Measurements from ENCODE around the gene ARHGEF40.

The ARHGEF40 gene

DNA sequence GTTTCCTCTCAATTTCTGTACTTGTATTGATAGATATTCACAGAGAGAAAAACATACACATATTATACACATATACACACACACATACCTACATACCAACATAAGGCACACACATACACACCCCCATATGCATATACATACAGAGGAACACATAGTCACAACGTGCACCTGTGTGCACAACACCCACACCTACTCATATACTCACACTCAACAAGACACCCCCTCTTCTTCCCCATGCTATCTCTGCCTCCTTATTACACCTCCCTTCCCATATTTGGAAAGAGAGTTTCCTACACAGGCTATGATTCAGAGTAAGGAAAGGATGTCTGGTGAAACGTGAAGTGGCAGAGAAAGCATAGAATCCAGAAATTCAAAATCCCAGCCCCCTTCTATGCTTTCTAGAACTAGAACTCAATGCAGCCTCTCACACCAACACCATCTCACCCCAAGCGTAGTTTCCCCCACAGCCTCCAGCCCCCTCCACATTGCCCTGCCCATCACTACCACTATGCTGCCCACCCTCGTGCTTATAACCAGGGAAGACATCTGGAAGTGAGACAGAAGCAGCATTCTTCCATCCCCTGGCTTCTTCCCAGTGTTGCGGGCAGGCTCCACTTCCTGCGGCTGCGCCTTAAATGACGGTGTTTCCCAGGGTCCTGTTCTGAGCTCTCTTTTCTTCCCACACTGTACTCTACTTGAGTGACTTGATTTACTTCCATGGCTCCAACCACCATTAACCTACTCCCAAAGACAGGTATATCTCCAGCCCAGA is 10.1 kb upstream of the ARHGEF40 start:
- no peak for DNase-seq (ENCODE audit: low read depth)

DNA sequence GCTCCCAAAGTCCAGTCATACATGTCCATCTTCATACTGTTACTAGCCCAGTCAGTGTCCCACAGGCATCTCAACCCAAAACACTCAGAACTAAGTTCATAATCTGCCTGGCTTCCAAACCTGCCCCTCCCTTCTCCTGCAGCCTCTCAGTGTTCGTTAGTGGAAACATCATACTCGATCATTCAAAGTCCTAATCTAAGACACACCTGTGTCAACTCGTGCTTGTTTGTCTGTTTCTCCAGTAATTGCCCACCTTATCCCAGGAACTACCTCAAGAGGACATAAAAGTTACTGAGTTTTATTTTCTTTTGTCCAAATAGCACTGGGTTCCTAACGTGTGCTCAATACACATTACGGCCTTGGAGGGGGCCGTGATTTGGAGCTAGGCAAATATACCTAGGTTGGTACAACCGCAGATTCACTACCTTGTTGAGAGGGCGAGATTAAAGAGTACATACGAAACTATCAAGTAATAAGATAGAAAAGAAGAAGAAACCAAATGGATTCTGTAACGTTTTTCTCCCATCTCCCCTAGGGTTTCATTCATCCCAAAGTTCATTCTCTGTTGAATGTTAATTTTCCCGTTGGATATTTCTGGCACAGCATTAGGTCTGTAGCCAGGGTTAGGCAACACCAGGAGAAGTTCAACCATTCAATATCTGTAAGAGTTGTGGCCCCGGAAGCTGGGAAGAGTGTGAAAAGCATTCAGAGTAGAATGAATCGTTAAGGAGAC is 9.3 kb upstream of the ARHGEF40 start:
- DNase-seq (ENCODE audit: low read depth) = no peak

DNA sequence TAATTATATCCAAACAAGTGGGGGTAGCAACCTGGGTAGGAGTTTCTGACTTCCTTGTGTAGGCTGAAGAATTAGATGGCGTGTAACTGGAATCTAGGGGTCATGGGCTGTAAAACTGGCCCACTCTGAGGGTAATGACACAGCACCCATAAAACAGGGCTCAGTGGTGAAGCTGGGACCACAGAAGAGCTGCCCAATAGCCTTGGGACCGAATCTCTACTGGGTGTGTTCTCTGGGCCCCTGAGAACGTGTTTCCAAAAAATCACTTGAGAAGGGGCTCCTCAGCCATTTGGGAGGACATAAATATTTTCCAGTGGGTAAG is 8.8 kb upstream of the ARHGEF40 start:
- no peak for DNase-seq (ENCODE audit: low read depth)

DNA sequence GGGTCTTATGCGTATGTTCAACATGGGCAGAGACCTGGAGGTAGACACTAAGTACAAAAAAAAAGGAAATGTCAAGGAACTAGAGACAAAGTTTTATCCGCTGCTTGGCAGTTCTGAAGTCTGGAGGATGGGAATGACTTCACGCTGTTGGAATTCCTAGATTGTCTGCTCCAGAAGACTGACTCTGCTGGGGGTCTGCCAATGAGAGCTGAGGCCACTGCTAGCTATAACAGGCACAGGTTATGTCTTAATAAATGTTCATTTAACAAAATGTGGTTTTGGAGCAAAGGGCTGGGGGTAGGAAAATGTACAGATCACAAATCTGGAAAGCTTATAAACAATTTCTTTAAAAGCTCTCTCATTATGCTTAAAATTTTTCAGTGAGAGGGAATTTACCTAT is 6.6 kb upstream of the ARHGEF40 start:
- no peak for DNase-seq (ENCODE audit: low read depth)

DNA sequence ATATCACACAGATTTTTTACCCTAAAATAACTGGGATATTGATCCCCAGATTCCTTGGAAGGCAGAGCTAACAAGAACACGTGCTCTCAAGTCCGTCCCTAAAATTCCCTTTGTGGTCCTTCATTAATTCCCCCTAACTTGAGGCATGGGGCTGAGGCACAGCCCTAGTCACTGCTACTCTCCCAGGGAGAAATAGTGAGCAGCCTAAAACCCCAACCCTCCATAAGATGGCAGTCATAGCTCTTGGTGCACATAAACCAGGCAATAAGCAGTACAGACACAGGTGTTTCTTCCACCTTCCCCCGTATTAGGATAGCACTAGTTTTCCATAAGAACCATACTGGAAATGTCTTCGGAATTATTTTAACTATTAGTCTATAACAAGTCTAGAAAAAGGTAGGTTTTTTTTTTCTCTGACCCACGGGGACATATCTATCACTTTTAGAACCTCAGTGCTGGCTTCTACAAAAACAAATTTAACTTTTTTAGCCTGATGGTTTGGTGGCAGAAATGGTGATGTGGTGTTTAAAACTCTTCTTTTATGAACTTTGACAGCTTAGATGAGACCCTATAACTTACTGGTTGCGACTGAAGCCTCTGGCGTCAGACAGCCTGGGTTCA is 3.1 kb upstream of the ARHGEF40 start:
- DNase-seq (ENCODE audit: low read depth) = no peak

DNA sequence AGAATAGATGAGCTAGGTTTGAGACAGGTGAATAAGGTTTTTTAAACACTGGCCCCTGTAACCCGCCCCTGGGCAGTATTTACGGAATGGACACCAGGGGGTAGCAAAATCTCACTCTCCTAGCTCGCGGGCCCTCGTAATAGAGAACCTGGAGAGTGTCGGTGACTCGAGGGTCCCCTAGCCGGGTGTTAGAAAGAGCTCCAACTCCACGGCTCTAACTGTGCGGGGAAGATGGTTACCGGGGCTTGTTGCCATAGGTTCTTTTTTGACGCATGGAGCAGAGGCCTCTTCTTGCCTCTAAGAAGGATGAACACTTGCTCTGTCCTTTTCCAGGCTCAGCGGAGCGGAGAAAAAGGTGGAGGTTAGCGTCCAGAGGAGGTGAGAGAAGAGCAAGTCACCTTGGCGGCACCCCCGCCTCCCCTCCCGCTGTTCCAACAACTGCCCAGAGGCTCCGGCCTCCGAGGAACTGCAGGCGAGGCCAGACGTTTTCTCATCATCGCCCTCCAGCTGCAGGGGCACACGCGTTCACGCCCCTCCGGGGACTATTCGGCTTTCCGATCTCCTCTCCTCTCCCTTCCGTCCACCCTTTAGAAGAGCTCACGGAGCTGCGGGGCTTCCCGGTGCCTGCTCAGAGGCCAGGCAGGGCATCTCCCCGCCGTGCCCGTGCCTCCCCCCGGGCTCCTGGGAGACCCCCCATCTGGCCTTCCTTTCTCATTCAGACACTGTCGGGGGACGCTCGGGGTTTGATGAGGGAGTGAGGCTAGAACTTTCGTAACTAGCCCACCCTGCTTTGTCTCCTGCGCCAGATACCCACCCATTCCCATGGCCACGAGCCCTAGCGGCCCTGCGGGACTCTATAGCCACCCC is 1.4 kb upstream of the ARHGEF40 start:
- no peak for DNase-seq (ENCODE audit: low read depth)

DNA sequence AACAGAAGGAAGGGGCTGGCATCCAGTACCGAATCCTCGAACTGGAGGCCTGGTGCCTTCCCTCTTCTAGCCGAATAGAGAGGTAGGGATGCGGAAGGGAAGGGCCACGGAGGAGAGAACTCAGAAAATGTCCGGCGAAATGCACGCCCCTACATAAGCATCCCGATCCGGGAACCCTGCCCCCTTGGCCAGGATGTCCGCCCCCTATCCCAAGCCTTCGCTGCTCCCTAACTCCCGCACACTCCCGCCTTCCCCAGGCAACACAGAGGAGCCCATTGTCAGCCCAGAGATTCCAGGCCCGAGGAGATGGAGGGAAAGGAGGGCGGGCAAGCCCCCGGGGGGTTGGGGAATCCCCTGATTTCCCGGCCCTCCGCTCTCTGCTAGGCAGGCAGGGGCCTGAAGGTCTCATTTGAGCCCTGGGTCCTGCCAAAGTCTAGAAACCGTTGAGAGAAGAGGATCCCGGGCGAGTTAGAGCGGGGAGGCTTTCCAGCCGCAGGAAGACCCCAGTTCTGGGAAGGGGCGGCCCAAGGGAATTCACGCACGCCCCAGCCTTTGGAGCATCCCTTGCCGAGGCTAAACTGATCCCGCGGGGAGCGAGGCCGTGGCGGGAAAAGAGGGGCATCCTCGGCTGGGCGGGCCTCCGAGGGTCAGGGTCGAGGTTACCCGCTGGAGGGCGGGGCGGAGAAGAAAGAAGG is 569 bp upstream of the ARHGEF40 start:
- DNase-seq (ENCODE audit: low read depth) = no peak

DNA sequence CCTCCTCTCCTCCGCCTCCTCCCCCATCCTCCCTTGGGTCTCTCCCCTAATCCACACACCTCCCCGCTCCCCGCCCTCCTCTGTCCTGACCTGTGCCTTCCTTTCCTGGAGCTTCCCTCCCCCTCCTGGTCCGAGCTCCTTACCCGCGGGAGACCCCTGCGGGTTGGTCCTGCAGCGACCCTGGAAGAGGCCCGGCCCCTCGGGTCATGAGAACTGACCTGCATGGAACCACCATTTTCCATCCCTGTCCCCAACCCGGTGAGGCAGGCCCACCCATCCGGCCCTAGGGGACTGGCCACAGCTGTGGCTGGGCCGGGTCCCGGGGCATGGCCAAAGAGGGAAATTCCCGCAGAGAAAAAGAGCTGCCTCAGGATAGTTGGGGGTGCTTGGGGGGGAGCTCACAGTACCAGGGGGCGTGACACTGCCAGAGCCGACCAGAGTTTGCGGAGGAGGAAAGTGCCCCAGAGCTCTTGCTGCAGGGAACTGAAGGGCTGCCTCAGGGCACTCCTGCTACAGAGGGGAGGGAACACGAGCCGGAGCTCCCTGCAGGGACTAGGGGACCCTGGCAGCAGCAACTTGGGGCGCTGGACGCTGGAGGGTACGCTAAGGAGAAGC is 613 bp downstream of the ARHGEF40 start:
- no peak for DNase-seq (ENCODE audit: low read depth)

DNA sequence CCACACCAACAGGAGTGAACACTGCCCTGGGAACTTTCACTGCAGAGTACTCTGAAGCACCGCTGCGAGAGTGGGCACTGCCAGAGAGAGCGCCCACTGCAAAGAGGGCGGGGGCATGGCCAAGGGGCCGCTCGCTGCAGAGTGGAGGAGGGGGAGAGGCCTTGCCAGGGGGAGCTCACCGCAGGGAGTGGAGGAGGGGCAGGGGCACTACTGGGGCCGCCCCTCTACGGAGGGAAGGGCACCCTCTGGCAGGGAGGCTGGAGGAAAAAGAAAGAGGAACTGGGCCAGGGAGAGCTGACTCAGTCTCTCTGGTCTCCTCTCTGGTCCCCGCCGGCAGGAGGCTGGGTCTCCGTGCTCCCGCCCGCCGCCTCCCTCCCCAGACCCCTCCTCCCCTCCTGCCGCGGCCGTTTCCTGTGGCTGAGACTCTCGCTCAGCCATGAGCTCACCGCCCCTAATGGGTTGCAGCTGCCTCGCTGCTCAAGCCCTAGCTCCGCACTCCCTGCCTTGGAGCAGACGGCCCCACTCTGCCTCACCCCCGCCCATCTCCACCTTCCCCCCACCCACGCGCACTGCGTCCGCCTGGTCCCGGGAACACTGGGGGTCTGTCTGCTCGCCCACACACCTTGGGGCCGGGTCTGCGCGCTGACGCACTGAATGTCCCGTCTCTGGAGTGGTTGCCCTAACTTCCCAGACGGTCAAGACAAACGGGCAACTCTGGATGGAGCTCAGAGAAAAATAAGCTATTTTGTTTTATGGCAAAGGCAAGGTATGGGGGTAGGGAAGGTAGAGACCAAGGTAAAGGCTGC is 1.3 kb downstream of the ARHGEF40 start:
- DNase-seq (ENCODE audit: low read depth) = no peak

DNA sequence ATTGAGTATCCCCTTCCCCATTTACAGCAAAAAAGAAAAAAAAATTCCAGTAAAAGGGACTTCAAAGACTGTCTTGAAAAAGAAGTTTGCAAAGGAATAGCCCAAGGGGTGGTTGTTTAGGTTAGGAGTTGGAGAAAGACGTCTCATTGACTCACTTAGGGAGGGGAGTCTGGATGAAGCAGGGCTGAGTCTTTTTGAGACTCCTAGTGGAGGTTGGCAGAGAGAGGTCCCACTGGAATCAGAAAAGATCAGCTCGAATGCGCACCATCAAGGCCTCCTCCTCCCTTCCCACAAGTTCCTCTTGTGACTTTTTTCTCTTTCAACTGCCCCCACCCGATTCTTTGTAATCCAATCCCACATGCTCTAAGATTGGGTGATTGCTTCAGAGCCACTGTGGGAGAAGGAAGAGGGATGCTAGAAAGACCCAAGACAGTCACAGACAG is 1.9 kb downstream of the ARHGEF40 start:
- no peak for DNase-seq (ENCODE audit: low read depth)

DNA sequence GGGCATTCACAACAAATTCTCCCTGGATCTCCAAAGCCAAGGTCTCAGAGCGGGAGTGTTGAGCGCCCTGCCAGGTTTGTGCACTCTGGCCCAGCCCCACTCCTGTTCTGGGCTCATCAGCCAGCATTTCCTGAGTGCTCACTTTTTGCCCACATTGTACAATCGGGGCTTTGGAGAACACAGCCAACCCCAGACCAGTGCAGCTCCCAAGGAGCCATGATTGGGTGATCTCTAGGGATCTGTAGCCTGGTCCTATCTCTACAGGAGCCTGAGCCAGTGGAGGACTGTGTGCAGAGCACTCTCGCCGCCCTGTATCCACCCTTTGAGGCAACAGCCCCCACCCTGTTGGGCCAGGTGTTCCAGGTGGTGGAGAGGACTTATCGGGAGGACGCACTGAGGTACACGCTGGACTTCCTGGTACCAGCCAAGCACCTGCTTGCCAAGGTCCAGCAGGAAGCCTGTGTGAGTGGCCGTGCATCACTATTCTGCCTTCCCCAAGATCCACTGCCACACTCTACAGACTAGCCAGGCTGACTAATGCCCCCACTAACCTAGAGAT is 2.8 kb downstream of the ARHGEF40 start:
- DNase-seq (ENCODE audit: low read depth) = no peak

DNA sequence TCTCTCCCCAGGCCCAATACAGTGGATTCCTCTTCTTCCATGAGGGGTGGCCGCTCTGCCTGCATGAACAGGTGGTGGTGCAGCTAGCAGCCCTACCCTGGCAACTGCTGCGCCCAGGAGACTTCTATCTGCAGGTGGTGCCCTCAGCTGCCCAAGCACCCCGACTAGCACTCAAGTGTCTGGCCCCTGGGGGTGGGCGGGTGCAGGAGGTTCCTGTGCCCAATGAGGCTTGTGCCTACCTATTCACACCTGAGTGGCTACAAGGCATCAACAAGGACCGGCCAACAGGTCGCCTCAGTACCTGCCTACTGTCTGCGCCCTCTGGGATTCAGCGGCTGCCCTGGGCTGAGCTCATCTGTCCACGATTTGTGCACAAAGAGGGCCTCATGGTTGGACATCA is 3.8 kb downstream of the ARHGEF40 start:
- no peak for DNase-seq (ENCODE audit: low read depth)

DNA sequence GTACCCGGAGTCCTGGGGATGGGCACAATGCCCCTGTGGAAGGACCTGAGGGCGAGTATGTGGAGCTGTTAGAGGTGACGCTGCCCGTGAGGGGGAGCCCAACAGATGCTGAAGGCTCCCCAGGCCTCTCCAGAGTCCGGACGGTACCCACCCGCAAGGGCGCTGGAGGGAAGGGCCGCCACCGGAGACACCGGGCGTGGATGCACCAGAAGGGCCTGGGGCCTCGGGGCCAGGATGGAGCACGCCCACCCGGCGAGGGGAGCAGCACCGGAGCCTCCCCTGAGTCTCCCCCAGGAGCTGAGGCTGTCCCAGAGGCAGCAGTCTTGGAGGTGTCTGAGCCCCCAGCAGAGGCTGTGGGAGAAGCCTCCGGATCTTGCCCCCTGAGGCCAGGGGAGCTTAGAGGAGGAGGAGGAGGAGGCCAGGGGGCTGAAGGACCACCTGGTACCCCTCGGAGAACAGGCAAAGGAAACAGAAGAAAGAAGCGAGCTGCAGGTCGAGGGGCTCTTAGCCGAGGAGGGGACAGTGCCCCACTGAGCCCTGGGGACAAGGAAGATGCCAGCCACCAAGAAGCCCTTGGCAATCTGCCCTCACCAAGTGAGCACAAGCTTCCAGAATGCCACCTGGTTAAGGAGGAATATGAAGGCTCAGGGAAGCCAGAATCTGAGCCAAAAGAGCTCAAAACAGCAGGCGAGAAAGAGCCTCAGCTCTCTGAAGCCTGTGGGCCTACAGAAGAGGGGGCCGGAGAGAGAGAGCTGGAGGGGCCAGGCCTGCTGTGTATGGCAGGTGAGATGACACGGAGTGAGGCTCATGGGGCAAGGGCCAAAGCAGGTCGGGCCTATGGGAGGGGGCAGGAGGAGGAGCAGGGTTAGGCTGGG is 4.5 kb downstream of the ARHGEF40 start:
- no peak for DNase-seq (ENCODE audit: low read depth)

DNA sequence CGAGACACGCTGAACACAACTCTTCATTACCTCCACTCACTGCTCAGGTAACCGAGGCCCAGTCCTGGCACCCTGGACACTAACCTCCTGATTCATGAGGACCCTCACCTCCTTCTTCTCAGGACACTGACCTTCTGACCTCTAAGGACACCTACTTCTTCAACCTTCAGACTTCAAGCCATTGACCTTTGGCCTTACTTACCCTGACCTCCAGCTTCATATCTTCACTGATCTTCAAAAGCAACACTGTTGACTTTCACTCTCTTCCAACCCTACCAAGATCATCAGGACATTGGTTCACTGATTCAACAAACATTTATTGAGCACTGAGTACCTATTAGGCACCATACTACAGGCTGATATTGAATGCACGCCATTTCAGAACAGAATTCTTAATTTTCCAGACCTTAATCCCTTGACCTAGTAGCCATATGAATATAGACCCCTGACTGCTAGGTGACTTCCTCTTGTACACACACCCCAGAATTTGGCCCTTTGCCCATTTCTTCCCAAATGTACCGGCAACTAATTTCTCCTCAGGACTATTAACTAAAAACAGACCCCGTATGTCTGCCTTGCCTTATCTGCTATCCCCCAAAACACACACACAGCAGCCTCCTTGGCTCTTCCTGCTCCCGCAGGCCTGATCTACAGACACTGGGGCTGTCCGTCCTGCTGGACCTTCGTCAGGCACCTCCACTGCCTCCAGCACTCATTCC is 5.8 kb downstream of the ARHGEF40 start:
- DNase-seq (ENCODE audit: low read depth) = no peak

DNA sequence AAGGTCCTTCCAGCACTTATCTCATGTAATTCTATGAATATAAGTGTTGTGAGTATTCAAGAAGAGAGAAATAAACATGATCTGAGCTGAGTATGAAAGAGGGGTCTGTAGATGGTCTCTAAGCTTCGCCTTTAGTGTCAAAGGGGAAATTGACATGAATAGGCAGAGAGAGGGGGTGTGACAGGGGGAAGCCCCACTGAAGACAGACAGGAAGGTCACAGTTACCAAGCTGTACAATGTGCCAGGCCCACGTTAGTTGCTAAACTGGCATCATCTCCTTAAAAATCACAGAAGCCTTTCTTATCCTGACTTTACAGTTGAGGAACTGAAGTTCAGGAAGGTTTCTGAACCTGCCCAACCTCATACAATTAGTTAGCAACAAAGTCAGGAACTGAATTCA is 7.6 kb downstream of the ARHGEF40 start:
- DNase-seq (ENCODE audit: low read depth) = no peak

DNA sequence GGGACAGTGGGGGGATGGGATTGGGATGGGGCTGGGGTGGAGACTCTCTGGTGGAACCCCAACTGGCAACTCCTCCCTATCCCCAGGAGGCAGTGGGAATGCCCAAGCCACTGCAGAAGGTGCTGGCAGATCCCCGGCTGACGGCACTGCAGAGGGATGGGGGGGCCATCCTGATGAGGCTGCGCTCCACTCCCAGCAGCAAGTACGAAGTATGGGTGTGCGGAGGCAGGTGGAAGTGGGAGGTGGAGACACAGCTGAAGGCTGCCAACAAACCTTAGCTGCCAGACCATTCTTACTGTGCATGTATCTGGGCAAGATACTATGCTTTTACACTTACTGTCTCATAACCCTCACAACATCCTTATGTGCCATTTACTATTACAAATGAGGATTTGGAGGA is 8.2 kb downstream of the ARHGEF40 start:
- no peak for DNase-seq (ENCODE audit: low read depth)

DNA sequence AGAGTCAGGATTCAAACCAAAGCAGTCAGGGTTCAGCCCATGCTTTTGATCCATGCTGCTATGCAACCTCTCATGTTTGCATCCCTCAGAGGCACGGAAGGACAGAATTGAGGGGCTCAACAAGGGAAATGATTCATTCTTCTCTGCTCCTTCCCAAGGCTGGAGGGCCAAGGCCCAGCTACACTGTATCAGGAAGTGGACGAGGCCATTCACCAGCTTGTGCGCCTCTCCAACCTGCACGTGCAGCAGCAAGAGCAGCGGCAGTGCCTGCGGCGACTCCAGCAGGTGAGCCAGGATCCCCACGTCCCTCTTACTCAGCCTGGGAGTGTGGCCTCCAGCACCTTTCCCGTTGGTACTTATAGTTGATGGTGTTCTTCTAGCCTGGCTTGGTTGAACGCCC is 8.6 kb downstream of the ARHGEF40 start:
- no peak for DNase-seq (ENCODE audit: low read depth)

DNA sequence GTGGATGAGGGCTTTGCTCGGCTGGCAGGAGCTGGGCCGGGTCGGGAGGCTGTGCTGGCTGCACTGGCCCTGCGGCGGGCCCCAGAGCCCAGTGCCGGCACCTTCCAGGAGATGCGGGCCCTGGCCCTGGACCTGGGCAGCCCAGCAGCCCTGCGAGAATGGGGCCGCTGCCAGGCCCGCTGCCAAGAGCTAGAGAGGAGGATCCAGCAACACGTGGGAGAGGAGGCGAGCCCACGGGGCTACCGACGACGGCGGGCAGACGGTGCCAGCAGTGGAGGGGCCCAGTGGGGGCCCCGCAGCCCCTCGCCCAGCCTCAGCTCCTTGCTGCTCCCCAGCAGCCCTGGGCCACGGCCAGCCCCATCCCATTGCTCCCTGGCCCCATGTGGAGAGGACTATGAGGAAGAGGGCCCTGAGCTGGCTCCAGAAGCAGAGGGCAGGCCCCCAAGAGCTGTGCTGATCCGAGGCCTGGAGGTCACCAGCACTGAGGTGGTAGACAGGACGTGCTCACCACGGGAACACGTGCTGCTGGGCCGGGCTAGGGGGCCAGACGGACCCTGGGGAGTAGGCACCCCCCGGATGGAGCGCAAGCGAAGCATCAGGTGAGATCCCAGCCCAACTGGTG is 11.5 kb downstream of the ARHGEF40 start:
- no peak for DNase-seq (ENCODE audit: low read depth)

All from activated T-cell treated with anti-CD3 and anti-CD28 coated beads for 48 hours (primary cell).